SJSA1 (cell line): ENCODE results near the gene OR10H4. TPM values are rescaled to one million over a fixed set of nuclear protein-coding genes. Genes with fewer than 3 reads are reported as not detected.
"Not testable (repeated sequence)": the region's sequence is repeated elsewhere in the genome, so short reads cannot be mapped to it uniquely, and the experiment has no call there.

Experiments used
- DNase-seq, 2 experiments: peaks; one replicate each; pipeline ENCODE4 v3.0.0-alpha.2; 2015 to 2020; ENCODE audit warnings: low spot score in 2 of 2, low read depth in 1 of 2
- H3K27ac ChIP-seq: fragments of 250-450 bp; sonication (Bioruptor Pico); 2 replicates; pipeline ENCODE4 v1.5.1; 2020; ENCODE audit warnings: mild to moderate bottlenecking, moderate library complexity
- H3K27me3 ChIP-seq: fragments of 250-450 bp; sonication (Bioruptor Pico); replicated peaks from 2 replicates; pipeline ENCODE4 v1.5.1; 2020; ENCODE audit warnings: mild to moderate bottlenecking, moderate library complexity
- H3K36me3 ChIP-seq: fragments of 250-450 bp; sonication (Bioruptor Pico); 2 replicates; pipeline ENCODE4 v1.5.1; 2020; ENCODE audit warnings: mild to moderate bottlenecking
- H3K4me1 ChIP-seq: fragments of 250-450 bp; sonication (Bioruptor Pico); replicated peaks from 2 replicates; pipeline ENCODE4 v1.6.1; 2021; ENCODE audit warnings: mild to moderate bottlenecking
- H3K4me3 ChIP-seq: fragments of 250-450 bp; sonication (Bioruptor Pico); 2 replicates; pipeline ENCODE4 v1.5.1; 2020; ENCODE audit warnings: mild to moderate bottlenecking
- H3K9me3 ChIP-seq: fragments of 250-450 bp; sonication (Bioruptor Pico); replicated peaks from 2 replicates; pipeline ENCODE4 v1.5.1; 2020; ENCODE audit warnings: mild to moderate bottlenecking
- total RNA-seq: library from RNA; depleted of rRNA; stranded (reverse); fragments of >200 nt; shearing (Covaris generic); gene quantifications from 2 replicates; pipeline ENCODE4 v1.2.3, GENCODE V29; 2014

Gene OR10H4
- total RNA-seq, 1 experiment from 2014 or later: not detected

GRCh38 chr19:15926484-15926883, 22.3 kb upstream of the OR10H4 start:
- no peak for DNase-seq
- H3K4me3 ChIP-seq: no peak overlapping the region
- no peaks in the 10 kb centered on the region for H3K4me1 ChIP-seq
- no peaks in the 10 kb centered on the region for H3K36me3 ChIP-seq
- H3K9me3 ChIP-seq: no peaks in the 10 kb centered on the region
- no peak overlapping the region for H3K27ac ChIP-seq
- H3K27me3 ChIP-seq: no peaks in the 10 kb centered on the region

- no peak for DNase-seq
Measured at GRCh38 chr19:15928321-15928720, 20.5 kb upstream of the OR10H4 start.

GRCh38 chr19:15933761-15934331, 15.0 kb upstream of the OR10H4 start:
- not testable (repeated sequence) for H3K9me3 ChIP-seq, H3K27ac ChIP-seq, DNase-seq, H3K36me3 ChIP-seq, H3K4me3 ChIP-seq, H3K4me1 ChIP-seq, H3K27me3 ChIP-seq

More at GRCh38 chr19:15928321-15928720, 20.5 kb upstream of the OR10H4 start:
- no peaks in the 10 kb centered on the region for H3K4me1 ChIP-seq
- H3K27ac ChIP-seq: no peak overlapping the region
- no peaks in the 10 kb centered on the region for H3K27me3 ChIP-seq
- H3K36me3 ChIP-seq: no peaks in the 10 kb centered on the region
- H3K9me3 ChIP-seq: no peaks in the 10 kb centered on the region
- H3K4me3 ChIP-seq: no peak overlapping the region

- no peak for DNase-seq
Measured at GRCh38 chr19:15934332-15935078, 14.3 kb upstream of the OR10H4 start, which contains the start of gene CYP4F11. CYP4F11 (minus strand) TSS chr19:15934529; CDS start chr19:15934408, 121 bp downstream.

GRCh38 chr19:15935167-15935702, 13.6 kb upstream of the OR10H4 start:
- H3K9me3 ChIP-seq: no peaks in the 10 kb centered on the region
- no peak for DNase-seq

More at GRCh38 chr19:15934332-15935078, 14.3 kb upstream of the OR10H4 start, which contains the start of gene CYP4F11:
- no peaks in the 10 kb centered on the region for H3K4me1 ChIP-seq
- no peak within 1 kb of the TSS for H3K27ac ChIP-seq
- H3K9me3 ChIP-seq: no peaks in the 10 kb centered on the region
- H3K4me3 ChIP-seq: no peak within 1 kb of the TSS
- H3K27me3 ChIP-seq: no peaks in the 10 kb centered on the region
- H3K36me3 ChIP-seq: no peaks in the 10 kb centered on the region

GRCh38 chr19:15936173-15936572, 12.6 kb upstream of the OR10H4 start:
- H3K4me1 ChIP-seq: no peaks in the 10 kb centered on the region
- no peaks in the 10 kb centered on the region for H3K9me3 ChIP-seq
- H3K27ac ChIP-seq: no peak overlapping the region
- H3K27me3 ChIP-seq: no peaks in the 10 kb centered on the region
- no peaks in the 10 kb centered on the region for H3K36me3 ChIP-seq
- H3K4me3 ChIP-seq: no peak overlapping the region
- DNase-seq: no peak

More at GRCh38 chr19:15935167-15935702, 13.6 kb upstream of the OR10H4 start:
- Histone ChIP-seq H3K27ac (no peak overlapping the region), H3K36me3 (no peaks in the 10 kb centered on the region), H3K27me3 (no peaks in the 10 kb centered on the region), H3K4me1 (no peaks in the 10 kb centered on the region), H3K4me3 (no peak overlapping the region)

- Histone ChIP-seq H3K36me3 (no peaks in the 10 kb centered on the region), H3K4me3 (no peak overlapping the region), H3K4me1 (no peaks in the 10 kb centered on the region), H3K9me3 (no peaks in the 10 kb centered on the region), H3K27me3 (no peaks in the 10 kb centered on the region), H3K27ac (no peak overlapping the region)
- DNase-seq: no peak
Measured at GRCh38 chr19:15936950-15937349, 11.9 kb upstream of the OR10H4 start.

- Histone ChIP-seq H3K27ac (no peak overlapping the region), H3K4me1 (no peaks in the 10 kb centered on the region), H3K27me3 (no peaks in the 10 kb centered on the region), H3K36me3 (no peaks in the 10 kb centered on the region), H3K9me3 (no peaks in the 10 kb centered on the region), H3K4me3 (no peak overlapping the region)
- no peak for DNase-seq
Measured at GRCh38 chr19:15937771-15938170, 11.0 kb upstream of the OR10H4 start.

GRCh38 chr19:15944401-15944800, 4.4 kb upstream of the OR10H4 start:
- Histone ChIP-seq H3K4me1 (no peaks in the 10 kb centered on the region), H3K4me3 (no peak overlapping the region), H3K27ac (no peak overlapping the region), H3K27me3 (peaks cover 5% of the 10 kb centered on the region; the same call in 1 of the 2 replicates), H3K9me3 (peaks cover 4% of the 10 kb centered on the region; the same call in 1 of the 2 replicates), H3K36me3 (no peaks in the 10 kb centered on the region)
- no peak for DNase-seq

- Histone ChIP-seq H3K4me1 (no peaks in the 10 kb centered on the region), H3K9me3 (peaks cover 4% of the 10 kb centered on the region; the same call in 1 of the 2 replicates), H3K27me3 (peaks cover 5% of the 10 kb centered on the region; the same call in 1 of the 2 replicates), H3K4me3 (no peak overlapping the region), H3K27ac (no peak overlapping the region), H3K36me3 (no peaks in the 10 kb centered on the region)
- no peak for DNase-seq
Measured at GRCh38 chr19:15945301-15945700, 3.5 kb upstream of the OR10H4 start.

- no peaks in the 10 kb centered on the region for H3K9me3 ChIP-seq
- H3K4me3 ChIP-seq: no peak overlapping the region
- no peaks in the 10 kb centered on the region for H3K4me1 ChIP-seq
- H3K27me3 ChIP-seq: peaks cover 3% of the 10 kb centered on the region
- H3K36me3 ChIP-seq: no peaks in the 10 kb centered on the region
- no peak overlapping the region for H3K27ac ChIP-seq
- no peak for DNase-seq
Measured at GRCh38 chr19:15954820-15955219, 6.0 kb downstream of the OR10H4 start.

- Histone ChIP-seq H3K9me3 (no peaks in the 10 kb centered on the region), H3K27me3 (peaks cover 4% of the 10 kb centered on the region; the same call in 1 of the 2 replicates), H3K4me3 (no peak overlapping the region), H3K4me1 (no peaks in the 10 kb centered on the region), H3K36me3 (no peaks in the 10 kb centered on the region), H3K27ac (no peak overlapping the region)
- DNase-seq: no peak
Measured at GRCh38 chr19:15962319-15962718, 13.5 kb downstream of the OR10H4 start.

- H3K4me1 ChIP-seq: no peaks in the 10 kb centered on the region
- H3K27me3 ChIP-seq: 0 out of 2 replicates have a peak, but pooled peaks cover 8% of the 10 kb centered on the region
- H3K36me3 ChIP-seq: no peaks in the 10 kb centered on the region
- DNase-seq: no peak
- H3K9me3 ChIP-seq: no peaks in the 10 kb centered on the region
- no peak overlapping the region for H3K4me3 ChIP-seq
- H3K27ac ChIP-seq: no peak overlapping the region
Measured at GRCh38 chr19:15964231-15964630, 15.4 kb downstream of the OR10H4 start.

GRCh38 chr19:15971224-15971780, 22.5 kb downstream of the OR10H4 start:
- Histone ChIP-seq H3K36me3 (no peaks in the 10 kb centered on the region), H3K9me3 (no peaks in the 10 kb centered on the region), H3K27me3 (peaks cover 3% of the 10 kb centered on the region; the same call in 1 of the 2 replicates), H3K4me1 (no peaks in the 10 kb centered on the region), H3K27ac (no peak overlapping the region), H3K4me3 (no peak overlapping the region)
- DNase-seq: no peak
